DND-41 (cell line): ENCODE results near the gene HTT.

Experiments
- EZH2 ChIP-seq: IDR thresholded peaks from 3 replicates; pipeline ENCODE4 v1.6.1; 2012; ENCODE audit warnings: borderline replicate concordance, low read depth, mild to moderate bottlenecking, moderate library complexity, low read length, inconsistent platforms; ENCODE audit not compliant: severe bottlenecking
- TF ChIP-seq, protein P1 (sequence below): IDR thresholded peaks from 2 replicates; pipeline ENCODE4 v1.5.1; 2012; ENCODE audit warnings: borderline replicate concordance, low read length, moderate library complexity, mild to moderate bottlenecking; ENCODE audit not compliant: poor library complexity, severe bottlenecking; ENCODE audit errors: extremely low read depth

DNA sequence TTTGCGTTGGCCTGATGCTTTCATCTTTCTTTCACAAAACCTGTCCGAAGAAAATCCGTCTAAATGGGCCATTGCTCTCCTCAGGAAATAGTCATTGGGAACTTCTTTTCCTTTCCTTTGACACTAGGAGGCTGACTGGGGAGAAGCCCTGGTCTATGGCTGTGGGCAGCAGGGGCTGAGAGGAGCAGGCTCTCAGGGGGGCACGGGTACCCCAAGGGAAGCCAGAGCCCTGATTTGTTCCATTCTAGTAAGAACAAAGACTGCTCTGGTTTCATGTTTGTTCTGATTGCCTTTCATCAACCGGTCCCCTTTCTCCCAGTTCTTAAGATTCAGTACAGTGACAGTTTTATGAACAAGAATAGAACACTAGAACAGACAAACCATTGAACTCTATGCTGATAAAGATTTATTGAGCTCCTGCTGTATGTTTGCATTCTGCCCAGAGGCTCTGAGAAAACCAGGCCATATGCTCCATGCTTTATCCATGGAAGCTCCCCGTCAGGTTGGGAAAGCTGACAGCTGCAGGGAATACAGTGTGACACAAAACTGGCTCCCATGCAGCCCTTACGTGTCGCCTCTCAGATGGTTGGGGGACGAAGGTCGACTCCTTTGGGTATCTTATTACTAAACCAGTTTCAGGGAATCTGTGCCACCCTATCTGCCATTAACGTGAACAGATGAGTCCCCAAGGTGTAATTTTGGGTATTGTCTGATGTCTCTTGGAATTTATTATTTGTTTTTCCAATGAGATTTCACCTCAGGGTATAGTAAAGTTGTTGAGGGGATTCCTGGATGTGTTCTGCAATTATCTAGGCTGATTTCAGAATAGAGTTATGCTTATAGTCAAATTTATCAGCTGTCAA lies 102.1 kb downstream of the HTT start:
- TF ChIP-seq, protein P1, sequence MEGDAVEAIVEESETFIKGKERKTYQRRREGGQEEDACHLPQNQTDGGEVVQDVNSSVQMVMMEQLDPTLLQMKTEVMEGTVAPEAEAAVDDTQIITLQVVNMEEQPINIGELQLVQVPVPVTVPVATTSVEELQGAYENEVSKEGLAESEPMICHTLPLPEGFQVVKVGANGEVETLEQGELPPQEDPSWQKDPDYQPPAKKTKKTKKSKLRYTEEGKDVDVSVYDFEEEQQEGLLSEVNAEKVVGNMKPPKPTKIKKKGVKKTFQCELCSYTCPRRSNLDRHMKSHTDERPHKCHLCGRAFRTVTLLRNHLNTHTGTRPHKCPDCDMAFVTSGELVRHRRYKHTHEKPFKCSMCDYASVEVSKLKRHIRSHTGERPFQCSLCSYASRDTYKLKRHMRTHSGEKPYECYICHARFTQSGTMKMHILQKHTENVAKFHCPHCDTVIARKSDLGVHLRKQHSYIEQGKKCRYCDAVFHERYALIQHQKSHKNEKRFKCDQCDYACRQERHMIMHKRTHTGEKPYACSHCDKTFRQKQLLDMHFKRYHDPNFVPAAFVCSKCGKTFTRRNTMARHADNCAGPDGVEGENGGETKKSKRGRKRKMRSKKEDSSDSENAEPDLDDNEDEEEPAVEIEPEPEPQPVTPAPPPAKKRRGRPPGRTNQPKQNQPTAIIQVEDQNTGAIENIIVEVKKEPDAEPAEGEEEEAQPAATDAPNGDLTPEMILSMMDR, result no peak
- TF ChIP-seq EZH2, result no peak
